H9 (cell line): ENCODE data around the gene RPS24. TPM values are rescaled to one million over a fixed set of nuclear protein-coding genes. Genes with fewer than 3 reads are reported as not detected.

ENCODE experiments used
- DNase-seq: peaks from one replicate; pipeline ENCODE4 v3.0.0-alpha.2; 2017
- H2AFZ ChIP-seq: one replicate; pipeline ENCODE4 v1.6.1; 2013; ENCODE audit warnings: mild to moderate bottlenecking, low read length, control low read depth, moderate library complexity
- H2AK5ac ChIP-seq: 2 replicates; pipeline ENCODE4 v1.6.1; 2013; ENCODE audit warnings: low read length, control low read depth, mixed read lengths; ENCODE audit not compliant: insufficient read length
- H2BK120ac ChIP-seq: one replicate; pipeline ENCODE4 v1.6.1; 2013; ENCODE audit warnings: low read depth, mild to moderate bottlenecking, low read length, control low read depth, inconsistent platforms; ENCODE audit not compliant: poor library complexity, severe bottlenecking
- H2BK12ac ChIP-seq: 2 replicates; pipeline ENCODE4 v1.6.1; 2013; ENCODE audit warnings: low read length, control low read depth, mixed read lengths, low read depth; ENCODE audit not compliant: insufficient read length
- H2BK15ac ChIP-seq: 2 replicates; pipeline ENCODE4 v1.6.1; 2013; ENCODE audit warnings: low read depth, low read length, control low read depth
- H2BK20ac ChIP-seq: one replicate; pipeline ENCODE4 v1.6.1; 2013; ENCODE audit warnings: low read depth, mild to moderate bottlenecking, low read length, control low read depth, inconsistent platforms; ENCODE audit not compliant: poor library complexity, severe bottlenecking
- H2BK5ac ChIP-seq: 2 replicates; pipeline ENCODE4 v1.6.1; 2013; ENCODE audit warnings: low read length, control low read depth, mixed read lengths; ENCODE audit not compliant: insufficient read length
- H3K14ac ChIP-seq: 2 replicates; pipeline ENCODE4 v1.6.1; 2013; ENCODE audit warnings: low read length, control low read depth; ENCODE audit not compliant: insufficient read depth
- H3K18ac ChIP-seq: 2 replicates; pipeline ENCODE4 v1.6.1; 2013; ENCODE audit warnings: low read depth, mild to moderate bottlenecking, mixed read lengths, low read length, control low read depth; ENCODE audit not compliant: insufficient read length
- H3K23ac ChIP-seq: 2 replicates; pipeline ENCODE4 v1.6.1; 2013; ENCODE audit warnings: low read length, control low read depth, mixed read lengths, low read depth; ENCODE audit not compliant: insufficient read length
- H3K23me2 ChIP-seq: 2 replicates; pipeline ENCODE4 v1.6.1; 2013; ENCODE audit warnings: low read depth, mild to moderate bottlenecking, mixed read lengths, low read length, control low read depth; ENCODE audit not compliant: insufficient read length, poor library complexity, severe bottlenecking
- H3K27ac ChIP-seq: 2 replicates; pipeline ENCODE4 v1.5.1; 2013; ENCODE audit warnings: low read length, control low read depth, mixed read lengths, low read depth; ENCODE audit not compliant: insufficient read length
- H3K27me3 ChIP-seq: 2 replicates; pipeline ENCODE4 v1.6.1; 2013; ENCODE audit warnings: low read length, control low read depth, inconsistent platforms; ENCODE audit not compliant: insufficient read depth
- H3K4ac ChIP-seq: 2 replicates; pipeline ENCODE4 v1.6.1; 2013; ENCODE audit warnings: low read depth, mild to moderate bottlenecking, control low read depth, inconsistent platforms, low read length, moderate library complexity
- H3K4me1 ChIP-seq: 2 replicates; pipeline ENCODE4 v1.6.1; 2013; ENCODE audit warnings: low read length, control low read depth, inconsistent platforms; ENCODE audit not compliant: insufficient read depth
- H3K4me2 ChIP-seq: 2 replicates; pipeline ENCODE4 v1.6.1; 2013; ENCODE audit warnings: low read length, control low read depth, mixed read lengths; ENCODE audit not compliant: insufficient read length, insufficient read depth
- H3K56ac ChIP-seq: 2 replicates; pipeline ENCODE4 v1.6.1; 2013; ENCODE audit warnings: low read depth, mild to moderate bottlenecking, mixed read lengths, low read length, control low read depth; ENCODE audit not compliant: insufficient read length
- H3K79me1 ChIP-seq: 2 replicates; pipeline ENCODE4 v1.6.1; 2013; ENCODE audit warnings: low read depth, mild to moderate bottlenecking, moderate library complexity, low read length, control low read depth, inconsistent platforms; ENCODE audit not compliant: insufficient read depth, poor library complexity, severe bottlenecking
- H3K79me2 ChIP-seq: 2 replicates; pipeline ENCODE4 v1.6.1; 2013; ENCODE audit warnings: low read length, control low read depth, inconsistent platforms; ENCODE audit not compliant: insufficient read depth
- H3K9ac ChIP-seq: 2 replicates; pipeline ENCODE4 v1.6.1; 2013; ENCODE audit warnings: low read length, control low read depth, mixed read lengths; ENCODE audit not compliant: insufficient read length; ENCODE audit errors: extremely low read depth
- H3K9me3 ChIP-seq: one replicate; pipeline ENCODE4 v1.6.1; 2013; ENCODE audit warnings: low read depth, low read length, inconsistent platforms; ENCODE audit not compliant: control insufficient read depth
- H3T11ph ChIP-seq: one replicate; pipeline ENCODE4 v1.6.1; 2013; ENCODE audit warnings: mild to moderate bottlenecking, low read length, control low read depth, inconsistent platforms
- H4K20me1 ChIP-seq: one replicate; pipeline ENCODE4 v1.6.1; 2013; ENCODE audit not compliant: control insufficient read depth, insufficient read length, insufficient read depth
- H4K5ac ChIP-seq: 2 replicates; pipeline ENCODE4 v1.6.1; 2013; ENCODE audit warnings: low read depth, mild to moderate bottlenecking, mixed read lengths, low read length, control low read depth; ENCODE audit not compliant: insufficient read length
- H4K8ac ChIP-seq: replicated peaks from 2 replicates; pipeline ENCODE4 v1.6.1; 2013; ENCODE audit warnings: low read length, control low read depth, mixed read lengths, low read depth; ENCODE audit not compliant: insufficient read length
- H4K91ac ChIP-seq: 2 replicates; pipeline ENCODE4 v1.6.1; 2013; ENCODE audit warnings: low read depth, mild to moderate bottlenecking, moderate library complexity, mixed read lengths, low read length, control low read depth; ENCODE audit not compliant: insufficient read length
- H3K27ac Mint-ChIP-seq, 3 experiments: 2 replicates in 2 of 3; 3 replicates in 1 of 3; pipeline ENCODE4 v1.8.0; 2020 to 2021; ENCODE audit warnings: mixed read lengths in 3 of 3, mild to moderate bottlenecking in 1 of 3, moderate library complexity in 1 of 3
- H3K27me3 Mint-ChIP-seq: 2 replicates; pipeline ENCODE4 v1.8.0; 2021; ENCODE audit warnings: low read depth, mild to moderate bottlenecking, moderate library complexity, mixed read lengths
- H3K36me3 Mint-ChIP-seq, 3 experiments: 2 replicates in 2 of 3; 3 replicates in 1 of 3; pipeline ENCODE4 v1.8.0; 2020 to 2021; ENCODE audit warnings: low read depth in 3 of 3, mixed read lengths in 3 of 3; ENCODE audit not compliant: insufficient read depth in 1 of 3
- H3K4me1 Mint-ChIP-seq, 2 experiments: 2 replicates each; pipeline ENCODE4 v1.8.0; 2020; ENCODE audit warnings: mixed read lengths in 2 of 2
- H3K4me3 Mint-ChIP-seq, 2 experiments: 2 replicates in 1 of 2; 3 replicates in 1 of 2; pipeline ENCODE4 v1.8.0; 2020 to 2021; ENCODE audit warnings: mild to moderate bottlenecking in 2 of 2, mixed read lengths in 2 of 2, moderate library complexity in 1 of 2
- H3K9me3 Mint-ChIP-seq, 2 experiments: 2 replicates in 1 of 2; 3 replicates in 1 of 2; pipeline ENCODE4 v1.8.0; 2020; ENCODE audit warnings: mild to moderate bottlenecking in 2 of 2, mixed read lengths in 2 of 2, moderate library complexity in 1 of 2
- WGBS: extraction: QIAGEN DNeasy Blood & Tissue Kit; methylation state at CpG from one replicate; pipeline ENCODE4 v1.1.7; 2013; ENCODE audit warnings: missing lambda C conversion rate, low lambda C conversion rate, mixed read lengths; ENCODE audit not compliant: insufficient read length; ENCODE audit errors: extremely low coverage; 5-methylcytosine and 5-hydroxymethylcytosine counted together
- total RNA-seq: library from RNA; stranded (reverse); gene quantifications from 2 replicates; pipeline ENCODE4 v1.2.1, GENCODE V29; 2021
- TF ChIP-seq, protein P1 (sequence below): fragments of 200-600 bp; sonication (generic); conservative IDR thresholded peaks from 3 replicates; pipeline ENCODE4 v1.8.0; 2021; ENCODE audit warnings: antibody characterized with exemption, mild to moderate bottlenecking

Gene RPS24
- total RNA-seq, 1 experiment from 2014 or later, result 1,966 TPM

DNA sequence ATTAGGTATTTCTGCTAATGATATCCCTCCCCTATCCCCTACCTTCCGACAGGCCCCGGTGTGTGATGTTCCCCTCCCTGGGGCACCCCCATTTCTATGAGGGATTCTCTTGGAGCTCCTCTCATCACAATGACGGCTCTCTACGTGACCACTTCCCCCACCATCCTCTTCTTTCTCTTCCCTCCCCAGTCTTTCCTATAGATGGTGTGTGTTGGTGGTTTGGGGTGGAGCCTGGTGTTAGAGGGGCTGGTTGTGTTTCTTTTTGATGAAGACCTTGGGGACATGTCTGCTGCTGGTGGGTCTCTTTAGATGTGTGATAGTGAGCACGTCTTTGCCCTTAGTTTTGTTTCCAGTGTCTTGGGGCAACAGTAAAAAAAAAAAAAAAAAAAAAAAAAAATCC is 28.6 kb downstream of the RPS24 start:
- H3K4me3 Mint-ChIP-seq, result no peak overlapping the region
- no peak overlapping the region for H2BK5ac ChIP-seq
- no peaks in the 10 kb centered on the region for H3K36me3 Mint-ChIP-seq
- H2AK5ac ChIP-seq, result no peak overlapping the region
- H2BK20ac ChIP-seq, result no peak overlapping the region
- H2BK15ac ChIP-seq, result no peak overlapping the region
- no peak overlapping the region for H3K27ac ChIP-seq
- TF ChIP-seq, protein P1, sequence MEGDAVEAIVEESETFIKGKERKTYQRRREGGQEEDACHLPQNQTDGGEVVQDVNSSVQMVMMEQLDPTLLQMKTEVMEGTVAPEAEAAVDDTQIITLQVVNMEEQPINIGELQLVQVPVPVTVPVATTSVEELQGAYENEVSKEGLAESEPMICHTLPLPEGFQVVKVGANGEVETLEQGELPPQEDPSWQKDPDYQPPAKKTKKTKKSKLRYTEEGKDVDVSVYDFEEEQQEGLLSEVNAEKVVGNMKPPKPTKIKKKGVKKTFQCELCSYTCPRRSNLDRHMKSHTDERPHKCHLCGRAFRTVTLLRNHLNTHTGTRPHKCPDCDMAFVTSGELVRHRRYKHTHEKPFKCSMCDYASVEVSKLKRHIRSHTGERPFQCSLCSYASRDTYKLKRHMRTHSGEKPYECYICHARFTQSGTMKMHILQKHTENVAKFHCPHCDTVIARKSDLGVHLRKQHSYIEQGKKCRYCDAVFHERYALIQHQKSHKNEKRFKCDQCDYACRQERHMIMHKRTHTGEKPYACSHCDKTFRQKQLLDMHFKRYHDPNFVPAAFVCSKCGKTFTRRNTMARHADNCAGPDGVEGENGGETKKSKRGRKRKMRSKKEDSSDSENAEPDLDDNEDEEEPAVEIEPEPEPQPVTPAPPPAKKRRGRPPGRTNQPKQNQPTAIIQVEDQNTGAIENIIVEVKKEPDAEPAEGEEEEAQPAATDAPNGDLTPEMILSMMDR, result no peak
- no peak overlapping the region for H4K91ac ChIP-seq
- no peak overlapping the region for H3K4ac ChIP-seq
- H3K27ac Mint-ChIP-seq, result no peak overlapping the region
- H2BK12ac ChIP-seq, result no peak overlapping the region
- H3K9me3 Mint-ChIP-seq, result no peaks in the 10 kb centered on the region
- H3K79me1 ChIP-seq, result no peaks in the 10 kb centered on the region
- no peak overlapping the region for H3K4me2 ChIP-seq
- WGBS, result no CpG with 5 or more reads among the region's 5 CpGs
- peaks cover 5% of the 10 kb centered on the region in 2 experiments; a peak in 3 of 4 replicates for H3K4me1 Mint-ChIP-seq
- no peaks in the 10 kb centered on the region for H4K20me1 ChIP-seq
- no peak overlapping the region for H4K5ac ChIP-seq
- no peaks in the 10 kb centered on the region for H3K9me3 ChIP-seq
- no peaks in the 10 kb centered on the region for H3K23me2 ChIP-seq
- no peak overlapping the region for H3K9ac ChIP-seq
- H2AFZ ChIP-seq, result no peak overlapping the region
- H3K23ac ChIP-seq, result no peak overlapping the region
- H3T11ph ChIP-seq, result no peak overlapping the region
- H3K27me3 Mint-ChIP-seq, result no peaks in the 10 kb centered on the region
- no peaks in the 10 kb centered on the region for H3K79me2 ChIP-seq
- H3K56ac ChIP-seq, result no peak overlapping the region
- no peak overlapping the region for H2BK120ac ChIP-seq
- H4K8ac ChIP-seq, result no peak overlapping the region
- H3K4me1 ChIP-seq, result no peaks in the 10 kb centered on the region
- H3K14ac ChIP-seq, result no peak overlapping the region
- no peaks in the 10 kb centered on the region for H3K27me3 ChIP-seq
- no peak for DNase-seq
- H3K18ac ChIP-seq, result no peak overlapping the region
